ENCODE measurements around the gene NCOA3.

- TF ChIP-seq CTCF (conservative IDR thresholded peaks at IDR 0.05 in 1 of 2, IDR thresholded peaks at IDR 0.05 in 1 of 2; ENCODE audit: low read depth in 1 of 2, low read length in 2 of 2) (no peak), EZH2 (IDR thresholded peaks at IDR 0.05; ENCODE audit: low read length, missing control alignments) (no peak)
Measured at GRCh38 chr20:47552996-47553395, 51.3 kb downstream of the NCOA3 start.
